ENCODE data around the gene MAP6.

MAP6 gene

GRCh38 chr11:75631086-75631730 lies 37.6 kb downstream of the MAP6 start:
- TF ChIP-seq MYC (IDR thresholded peaks at IDR 0.05; ENCODE audit: low read depth, low read length): no peak
- no peak overlapping the region for H3K4me3 ChIP-seq (ENCODE audit: low read depth, low read length)
- no peak for DNase-seq (ENCODE audit: low read depth)

GRCh38 chr11:75627906-75628668 lies 40.8 kb downstream of the MAP6 start:
- no peak for TF ChIP-seq CTCF (IDR thresholded peaks at IDR 0.05; ENCODE audit: low read depth, low read length)
- no peak for TF ChIP-seq MAX (IDR thresholded peaks at IDR 0.05; ENCODE audit: low read depth, low read length)
- TF ChIP-seq POLR2A (IDR thresholded peaks at IDR 0.05; ENCODE audit: extremely low read depth, insufficient read length): no peak
- TF ChIP-seq MYC (IDR thresholded peaks at IDR 0.05; ENCODE audit: low read depth, low read length): no peak
- DNase-seq (ENCODE audit: low read depth): peak; percentile 19
- no peak overlapping the region for H3K4me3 ChIP-seq (ENCODE audit: low read depth, low read length)

- no peak for DNase-seq (ENCODE audit: low read depth)
- no peak for TF ChIP-seq CTCF (IDR thresholded peaks at IDR 0.05; ENCODE audit: low read depth, low read length)
- no peak for TF ChIP-seq MYC (IDR thresholded peaks at IDR 0.05; ENCODE audit: low read depth, low read length)
- TF ChIP-seq POLR2A (IDR thresholded peaks at IDR 0.05; ENCODE audit: extremely low read depth, insufficient read length): no peak
- H3K4me3 ChIP-seq (ENCODE audit: low read depth, low read length): no peak overlapping the region
Observed at GRCh38 chr11:75626889-75627529, 41.8 kb downstream of the MAP6 start.

- H3K4me3 ChIP-seq (ENCODE audit: low read depth, low read length): no peak overlapping the region
- TF ChIP-seq CTCF (IDR thresholded peaks at IDR 0.05; ENCODE audit: low read depth, low read length) (no peak), MAX (IDR thresholded peaks at IDR 0.05; ENCODE audit: low read depth, low read length) (no peak), POLR2A (IDR thresholded peaks at IDR 0.05; ENCODE audit: extremely low read depth, insufficient read length) (no peak), MYC (IDR thresholded peaks at IDR 0.05; ENCODE audit: low read depth, low read length) (no peak)
- DNase-seq (ENCODE audit: low read depth): no peak
Observed at GRCh38 chr11:75625991-75626888, 42.6 kb downstream of the MAP6 start.

GRCh38 chr11:75625021-75625420 lies 43.8 kb downstream of the MAP6 start:
- TF ChIP-seq MAX (IDR thresholded peaks at IDR 0.05; ENCODE audit: low read depth, low read length) (no peak), CTCF (IDR thresholded peaks at IDR 0.05; ENCODE audit: low read depth, low read length) (no peak), POLR2A (IDR thresholded peaks at IDR 0.05; ENCODE audit: extremely low read depth, insufficient read length) (no peak), MYC (IDR thresholded peaks at IDR 0.05; ENCODE audit: low read depth, low read length) (no peak)
- no peak overlapping the region for H3K4me3 ChIP-seq (ENCODE audit: low read depth, low read length)
- no peak for DNase-seq (ENCODE audit: low read depth)

GRCh38 chr11:75616281-75616680 lies 52.6 kb downstream of the MAP6 start:
- DNase-seq (ENCODE audit: low read depth): no peak
- no peak overlapping the region for H3K4me3 ChIP-seq (ENCODE audit: low read depth, low read length)
- no peak for TF ChIP-seq CTCF (IDR thresholded peaks at IDR 0.05; ENCODE audit: low read depth, low read length)
- no peak for TF ChIP-seq POLR2A (IDR thresholded peaks at IDR 0.05; ENCODE audit: extremely low read depth, insufficient read length)
- no peak for TF ChIP-seq MAX (IDR thresholded peaks at IDR 0.05; ENCODE audit: low read depth, low read length)
- TF ChIP-seq MYC (IDR thresholded peaks at IDR 0.05; ENCODE audit: low read depth, low read length): no peak

Measured in NB4 (cell line).